Left ventricle myocardium inferior (tissue), 1 donor: ENCODE results near the gene MAOB. TPM values are rescaled to one million over a fixed set of nuclear protein-coding genes. Genes with fewer than 3 reads are reported as not detected.

ENCODE experiments used
- DNase-seq: peaks from one replicate; pipeline ENCODE4 v3.0.0-alpha.2; 2020
- H3K27ac ChIP-seq: fragments of 200-600 bp; replicated peaks from 2 replicates; pipeline ENCODE4 v1.8.0; 2021
- H3K27me3 ChIP-seq: fragments of 200-600 bp; 2 replicates; pipeline ENCODE4 v1.8.0; 2021; ENCODE audit warnings: low read depth
- H3K36me3 ChIP-seq: fragments of 200-600 bp; 2 replicates; pipeline ENCODE4 v1.8.0; 2021
- H3K4me1 ChIP-seq: fragments of 200-600 bp; 2 replicates; pipeline ENCODE4 v1.8.0; 2021
- H3K4me3 ChIP-seq: fragments of 200-600 bp; 2 replicates; pipeline ENCODE4 v1.8.0; 2021; ENCODE audit warnings: mild to moderate bottlenecking, moderate library complexity
- H3K9me3 ChIP-seq: fragments of 200-600 bp; replicated peaks from 2 replicates; pipeline ENCODE4 v1.8.0; 2021
- intact Hi-C: fragments of 100-400 bp; cut with micrococcal nuclease; formaldehyde crosslinking; loops from one replicate; pipeline ENCODE4 v1.11.0; 2022
- total RNA-seq: library from RNA; stranded (reverse); fragmentation: NEBNext Ultra II Directional; extraction: Animal tissue kit (Norgen Biotek cat#: 25700); gene quantifications from one replicate; pipeline ENCODE4 v1.2.1, GENCODE V29; 2021
- TF ChIP-seq, protein P1 (sequence below): fragments of 200-600 bp; IDR thresholded peaks from 2 replicates; pipeline ENCODE4 v1.8.0; 2021; ENCODE audit warnings: antibody characterized with exemption, mild to moderate bottlenecking, borderline replicate concordance
- donor health status: DM: no; HTN: yes; CAD: no; lungs with severe emphysema.

MAOB gene
- total RNA-seq, 1 donor from 2014 or later: 157 TPM

GRCh38 chrX:43880425-43880824 lies 1.8 kb downstream of the MAOB start:
- peaks cover 4% of the 10 kb centered on the region for H3K4me1 ChIP-seq
- H3K9me3 ChIP-seq: no peaks in the 10 kb centered on the region
- no peak overlapping the region for H3K27ac ChIP-seq
- TF ChIP-seq, protein P1, sequence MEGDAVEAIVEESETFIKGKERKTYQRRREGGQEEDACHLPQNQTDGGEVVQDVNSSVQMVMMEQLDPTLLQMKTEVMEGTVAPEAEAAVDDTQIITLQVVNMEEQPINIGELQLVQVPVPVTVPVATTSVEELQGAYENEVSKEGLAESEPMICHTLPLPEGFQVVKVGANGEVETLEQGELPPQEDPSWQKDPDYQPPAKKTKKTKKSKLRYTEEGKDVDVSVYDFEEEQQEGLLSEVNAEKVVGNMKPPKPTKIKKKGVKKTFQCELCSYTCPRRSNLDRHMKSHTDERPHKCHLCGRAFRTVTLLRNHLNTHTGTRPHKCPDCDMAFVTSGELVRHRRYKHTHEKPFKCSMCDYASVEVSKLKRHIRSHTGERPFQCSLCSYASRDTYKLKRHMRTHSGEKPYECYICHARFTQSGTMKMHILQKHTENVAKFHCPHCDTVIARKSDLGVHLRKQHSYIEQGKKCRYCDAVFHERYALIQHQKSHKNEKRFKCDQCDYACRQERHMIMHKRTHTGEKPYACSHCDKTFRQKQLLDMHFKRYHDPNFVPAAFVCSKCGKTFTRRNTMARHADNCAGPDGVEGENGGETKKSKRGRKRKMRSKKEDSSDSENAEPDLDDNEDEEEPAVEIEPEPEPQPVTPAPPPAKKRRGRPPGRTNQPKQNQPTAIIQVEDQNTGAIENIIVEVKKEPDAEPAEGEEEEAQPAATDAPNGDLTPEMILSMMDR: no peak
- H3K4me3 ChIP-seq: peak overlapping the region; percentile 69
- no peaks in the 10 kb centered on the region for H3K36me3 ChIP-seq
- DNase-seq: no peak
- H3K27me3 ChIP-seq: no peaks in the 10 kb centered on the region
- intact Hi-C loops: no loop called here

DNA sequence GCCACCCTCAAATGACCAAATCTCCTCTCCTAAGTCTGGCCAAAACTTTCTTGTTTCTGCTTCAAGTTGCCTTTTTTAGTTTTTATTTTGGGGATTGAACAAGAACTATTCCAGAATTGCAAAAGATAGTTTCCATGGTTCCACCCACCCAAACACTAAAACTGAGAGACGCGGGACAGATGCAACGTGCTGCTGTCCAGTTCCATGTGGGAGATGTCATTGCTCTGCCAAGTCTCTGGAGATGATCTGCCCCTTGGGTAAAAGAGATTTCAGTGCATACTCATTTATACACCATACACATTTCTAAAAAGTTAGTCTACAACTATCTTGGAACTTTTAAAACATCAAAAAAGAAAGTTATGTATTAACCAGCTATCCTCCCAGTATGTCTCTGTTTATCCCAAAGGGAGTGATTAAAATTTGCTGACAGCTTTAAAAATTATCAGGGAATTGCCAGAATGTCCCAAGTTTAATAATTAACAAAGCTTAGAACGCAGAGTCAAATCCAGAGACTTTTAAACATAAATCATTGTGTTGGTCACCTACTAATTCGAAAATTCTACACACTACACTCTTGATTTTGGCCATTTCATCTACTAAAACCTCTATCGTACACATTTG lies 3.2 kb downstream of the MAOB start:
- Histone ChIP-seq H3K4me3 (peak overlapping the region; percentile 19), H3K27me3 (no peaks in the 10 kb centered on the region)
- TF ChIP-seq, protein P1: no peak

DNA sequence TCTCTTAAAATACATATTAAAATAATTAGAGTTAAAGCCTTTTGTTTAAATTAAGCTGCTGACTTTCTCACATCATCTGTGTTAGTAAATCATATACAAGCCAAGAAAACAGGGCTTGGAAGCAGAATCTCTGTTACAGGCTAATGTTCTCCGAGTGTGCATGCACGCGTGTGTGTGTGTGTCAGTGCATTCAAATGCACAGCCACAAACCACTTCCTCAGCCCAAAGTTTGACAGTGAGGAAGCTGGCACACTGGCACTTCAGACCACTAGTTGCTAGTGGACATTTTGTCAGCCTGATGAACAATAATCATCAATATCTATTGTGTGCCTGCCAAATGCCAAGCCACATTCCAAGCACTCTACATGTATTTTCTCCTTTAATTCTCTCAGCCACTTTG lies 5.6 kb downstream of the MAOB start:
- no peaks in the 10 kb centered on the region for H3K27me3 ChIP-seq
- TF ChIP-seq, protein P1: no peak
- H3K36me3 ChIP-seq: no peaks in the 10 kb centered on the region
- no peak for DNase-seq
- H3K4me1 ChIP-seq: peaks cover 4% of the 10 kb centered on the region
- no peaks in the 10 kb centered on the region for H3K9me3 ChIP-seq
- no peak overlapping the region for H3K27ac ChIP-seq
- no peak overlapping the region for H3K4me3 ChIP-seq
- intact Hi-C loops: no loop called here

More for the DNA sequence above, 3.2 kb downstream of the MAOB start:
- Histone ChIP-seq H3K9me3 (no peaks in the 10 kb centered on the region), H3K36me3 (no peaks in the 10 kb centered on the region), H3K27ac (peak overlapping the region; percentile 40), H3K4me1 (peaks cover 4% of the 10 kb centered on the region)
- intact Hi-C loops: no loop called here
- no peak for DNase-seq

DNA sequence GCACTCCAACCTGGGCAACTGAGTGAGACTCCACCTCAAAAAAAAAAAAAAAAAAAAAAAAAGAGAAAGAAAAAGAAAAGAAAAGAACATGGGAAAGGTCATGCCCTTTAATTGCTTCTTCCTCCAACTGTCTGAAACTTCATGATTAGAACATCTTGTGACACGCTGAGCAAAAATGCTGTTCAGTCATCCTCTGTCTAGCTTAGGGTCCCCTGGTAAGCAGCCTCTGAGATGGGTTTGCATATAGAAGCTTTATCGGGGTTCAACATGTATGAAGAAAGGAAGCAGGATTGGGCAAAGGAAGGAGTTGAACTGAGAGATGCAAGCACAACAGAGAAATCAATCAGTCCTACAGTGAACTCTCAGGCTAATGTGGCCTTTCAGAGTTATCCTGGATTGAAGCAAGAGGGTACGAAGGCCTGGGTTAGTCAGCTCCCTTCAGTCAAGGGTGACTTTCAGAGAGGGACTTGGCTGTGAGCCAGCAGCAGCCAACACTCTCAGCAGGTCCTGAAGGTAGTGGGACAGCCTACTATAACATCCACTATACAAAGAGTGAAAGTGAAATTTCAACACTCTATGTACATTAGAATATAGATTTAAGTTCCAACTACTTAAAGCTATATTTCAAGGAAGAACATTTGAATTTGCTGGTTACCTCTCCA lies 11.4 kb downstream of the MAOB start:
- Histone ChIP-seq H3K27me3 (no peaks in the 10 kb centered on the region), H3K4me3 (no peak overlapping the region), H3K9me3 (no peaks in the 10 kb centered on the region), H3K4me1 (peaks cover 32% of the 10 kb centered on the region), H3K36me3 (no peaks in the 10 kb centered on the region), H3K27ac (peak overlapping the region; percentile 71)
- DNase-seq: peak; percentile 36
- intact Hi-C loops: no loop called here
- TF ChIP-seq, protein P1: no peak

GRCh38 chrX:43870011-43870410 lies 12.2 kb downstream of the MAOB start:
- intact Hi-C loops: no loop called here
- H3K4me1 ChIP-seq: peaks cover 32% of the 10 kb centered on the region
- no peaks in the 10 kb centered on the region for H3K36me3 ChIP-seq
- no peak for DNase-seq
- no peak overlapping the region for H3K4me3 ChIP-seq
- peak overlapping the region; percentile 71 for H3K27ac ChIP-seq
- no peaks in the 10 kb centered on the region for H3K27me3 ChIP-seq
- TF ChIP-seq, protein P1: no peak
- H3K9me3 ChIP-seq: no peaks in the 10 kb centered on the region
